ENCODE data around the gene DDI1.
"Not testable (repeated sequence)": the region's sequence is repeated elsewhere in the genome, so short reads cannot be mapped to it uniquely, and the experiment has no call there.

The DDI1 gene

DNA sequence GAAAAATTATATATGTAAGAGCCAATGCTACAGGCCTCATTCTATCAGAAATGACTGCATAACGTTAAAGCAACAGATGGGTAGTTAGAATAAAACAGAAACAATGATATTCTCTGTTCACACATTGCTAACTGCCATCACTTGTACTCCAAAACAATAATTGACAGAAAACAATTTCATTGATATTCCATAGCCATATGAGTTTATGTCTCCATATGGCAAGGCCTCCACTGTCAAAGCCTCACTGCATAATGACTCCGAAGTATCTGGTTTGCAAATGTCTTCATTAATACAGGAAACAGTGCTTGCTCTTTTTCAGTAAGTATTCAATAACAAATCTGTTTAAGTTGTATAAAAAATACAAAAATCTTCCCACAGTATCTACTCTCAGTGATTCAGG lies 9.9 kb downstream of the DDI1 start:
- WGBS (ENCODE audit: extremely low coverage, insufficient coverage, insufficient read length) = no CpG with 5 or more reads among the region's 2 CpGs
- Histone ChIP-seq H3K14ac (ENCODE audit: low read length) (no peak overlapping the region), H3K79me2 (ENCODE audit: control insufficient read depth, insufficient read depth, low read length, poor library complexity) (no peaks in the 10 kb centered on the region), H3K4me3 (ENCODE audit: low read depth, low read length) (no peak overlapping the region), H2BK5ac (ENCODE audit: low read depth, low read length, poor library complexity) (no peak overlapping the region), H4K8ac (ENCODE audit: low read depth, low read length) (no peak overlapping the region), H3K79me1 (ENCODE audit: low read length) (no peaks in the 10 kb centered on the region), H3K4me2 (ENCODE audit: low read length) (no peak overlapping the region), H4K91ac (ENCODE audit: low read depth, low read length) (no peak overlapping the region), H4K12ac (ENCODE audit: low read depth, low read length) (no peak overlapping the region), H3K27ac (ENCODE audit: low read depth, low read length) (no peak overlapping the region), H3K36me3 (ENCODE audit: control insufficient read depth in 1 of 2, insufficient read depth in 2 of 2, low read length in 2 of 2) (no peaks in the 10 kb centered on the region), H3K27me3 (ENCODE audit: insufficient read depth, low read length) (no peaks in the 10 kb centered on the region), H3K9ac (ENCODE audit: low read length) (no peak overlapping the region), H3K9me3 (ENCODE audit: insufficient read depth, low read depth, low read length) (peaks cover 1% of the 10 kb centered on the region), H2AK5ac (ENCODE audit: low read length) (no peak overlapping the region), H2AFZ (ENCODE audit: insufficient read depth, low read length, poor library complexity) (no peak overlapping the region), H2BK12ac (ENCODE audit: low read length) (no peak overlapping the region), H3K4ac (ENCODE audit: low read depth, low read length) (no peak overlapping the region), H3K23ac (ENCODE audit: low read length) (no peak overlapping the region), H2BK120ac (ENCODE audit: insufficient read depth, low read length, poor library complexity) (no peak overlapping the region), H3K18ac (ENCODE audit: low read length) (no peak overlapping the region), H3K4me1 (ENCODE audit: control insufficient read depth in 1 of 2, insufficient read depth in 2 of 2, low read length in 2 of 2) (no peaks in the 10 kb centered on the region)
- DNase-seq = no peak

GRCh38 chr11:104046858-104047257 lies 10.4 kb downstream of the DDI1 start:
- not testable (repeated sequence) for H2BK12ac ChIP-seq (ENCODE audit: low read length); H2BK120ac ChIP-seq (ENCODE audit: insufficient read depth, low read length, poor library complexity); H2AFZ ChIP-seq (ENCODE audit: insufficient read depth, low read length, poor library complexity); H3K18ac ChIP-seq (ENCODE audit: low read length); H3K9me3 ChIP-seq (ENCODE audit: insufficient read depth, low read depth, low read length); DNase-seq; H3K4me3 ChIP-seq (ENCODE audit: low read depth, low read length); H4K12ac ChIP-seq (ENCODE audit: low read depth, low read length); H3K79me1 ChIP-seq (ENCODE audit: low read length); H3K4me1 ChIP-seq (ENCODE audit: control insufficient read depth in 1 of 2, insufficient read depth in 2 of 2, low read length in 2 of 2); H3K79me2 ChIP-seq (ENCODE audit: control insufficient read depth, insufficient read depth, low read length, poor library complexity); H4K91ac ChIP-seq (ENCODE audit: low read depth, low read length); H2BK5ac ChIP-seq (ENCODE audit: low read depth, low read length, poor library complexity); H4K8ac ChIP-seq (ENCODE audit: low read depth, low read length); H3K14ac ChIP-seq (ENCODE audit: low read length); H3K36me3 ChIP-seq (ENCODE audit: control insufficient read depth in 1 of 2, insufficient read depth in 2 of 2, low read length in 2 of 2); H2AK5ac ChIP-seq (ENCODE audit: low read length); H3K23ac ChIP-seq (ENCODE audit: low read length); H3K9ac ChIP-seq (ENCODE audit: low read length); H3K4me2 ChIP-seq (ENCODE audit: low read length); H3K27me3 ChIP-seq (ENCODE audit: insufficient read depth, low read length); H3K27ac ChIP-seq (ENCODE audit: low read depth, low read length); H3K4ac ChIP-seq (ENCODE audit: low read depth, low read length)
- WGBS (ENCODE audit: extremely low coverage, insufficient coverage, insufficient read length) = no CpG with 5 or more reads among the region's 3 CpGs

DNA sequence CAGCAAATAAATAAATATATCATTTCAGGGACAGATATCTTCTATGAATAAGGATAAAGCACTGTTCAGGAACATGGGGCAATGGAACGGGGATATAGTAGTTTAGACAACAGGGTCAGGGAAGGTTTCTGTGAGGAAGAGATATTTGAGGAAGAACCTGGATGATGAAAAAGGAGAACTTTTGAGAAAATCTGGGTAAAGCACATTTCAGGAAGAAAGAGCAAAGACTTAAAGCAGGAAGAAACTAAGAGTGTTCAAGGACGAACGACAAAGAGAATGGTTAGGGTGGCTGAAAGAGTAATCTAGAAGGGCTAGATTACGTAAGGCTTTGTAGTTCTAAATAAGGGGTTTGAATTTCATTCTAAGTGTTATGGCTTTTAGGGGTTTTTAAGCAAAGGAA lies 12.7 kb downstream of the DDI1 start:
- WGBS (ENCODE audit: extremely low coverage, insufficient coverage, insufficient read length) = no CpG with 5 or more reads among the region's 4 CpGs
- Histone ChIP-seq H3K27ac (ENCODE audit: low read depth, low read length) (no peak overlapping the region), H3K4me3 (ENCODE audit: low read depth, low read length) (no peak overlapping the region), H2BK5ac (ENCODE audit: low read depth, low read length, poor library complexity) (no peak overlapping the region), H3K4ac (ENCODE audit: low read depth, low read length) (no peak overlapping the region), H3K23ac (ENCODE audit: low read length) (no peak overlapping the region), H2AFZ (ENCODE audit: insufficient read depth, low read length, poor library complexity) (no peak overlapping the region), H3K18ac (ENCODE audit: low read length) (no peak overlapping the region), H4K91ac (ENCODE audit: low read depth, low read length) (no peak overlapping the region), H4K12ac (ENCODE audit: low read depth, low read length) (no peak overlapping the region), H3K4me2 (ENCODE audit: low read length) (no peak overlapping the region), H3K79me1 (ENCODE audit: low read length) (no peaks in the 10 kb centered on the region), H3K14ac (ENCODE audit: low read length) (no peak overlapping the region), H4K8ac (ENCODE audit: low read depth, low read length) (no peak overlapping the region), H2AK5ac (ENCODE audit: low read length) (no peak overlapping the region), H3K9ac (ENCODE audit: low read length) (no peak overlapping the region), H3K27me3 (ENCODE audit: insufficient read depth, low read length) (no peaks in the 10 kb centered on the region), H3K79me2 (ENCODE audit: control insufficient read depth, insufficient read depth, low read length, poor library complexity) (no peaks in the 10 kb centered on the region), H3K36me3 (ENCODE audit: control insufficient read depth in 1 of 2, insufficient read depth in 2 of 2, low read length in 2 of 2) (no peaks in the 10 kb centered on the region), H2BK120ac (ENCODE audit: insufficient read depth, low read length, poor library complexity) (no peak overlapping the region), H2BK12ac (ENCODE audit: low read length) (no peak overlapping the region), H3K4me1 (ENCODE audit: control insufficient read depth in 1 of 2, insufficient read depth in 2 of 2, low read length in 2 of 2) (no peaks in the 10 kb centered on the region), H3K9me3 (ENCODE audit: insufficient read depth, low read depth, low read length) (peaks cover 1% of the 10 kb centered on the region)
- no peak for DNase-seq

DNA sequence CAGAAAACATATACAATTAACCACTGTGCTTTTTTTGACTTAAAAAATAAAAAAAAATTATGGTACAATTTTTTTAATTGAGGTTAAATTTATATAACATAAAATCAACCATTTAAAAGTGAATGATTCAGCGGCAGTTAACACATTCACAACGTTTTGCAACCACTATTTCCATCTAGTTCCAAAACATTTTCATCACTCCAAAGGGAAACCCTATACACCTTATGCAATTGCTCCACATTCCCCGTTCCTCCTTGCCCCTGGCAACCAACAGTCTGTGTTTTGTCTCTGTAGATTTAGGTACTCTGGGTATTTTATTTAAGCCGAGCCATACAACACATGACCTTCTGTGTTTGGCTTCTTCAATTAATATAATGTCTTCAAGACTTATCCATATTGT lies 15.3 kb downstream of the DDI1 start:
- Histone ChIP-seq H4K91ac (ENCODE audit: low read depth, low read length) (no peak overlapping the region), H2AK5ac (ENCODE audit: low read length) (no peak overlapping the region), H2BK120ac (ENCODE audit: insufficient read depth, low read length, poor library complexity) (no peak overlapping the region), H3K27me3 (ENCODE audit: insufficient read depth, low read length) (no peaks in the 10 kb centered on the region), H3K27ac (ENCODE audit: low read depth, low read length) (no peak overlapping the region), H4K8ac (ENCODE audit: low read depth, low read length) (no peak overlapping the region), H3K14ac (ENCODE audit: low read length) (no peak overlapping the region), H2AFZ (ENCODE audit: insufficient read depth, low read length, poor library complexity) (no peak overlapping the region), H3K79me2 (ENCODE audit: control insufficient read depth, insufficient read depth, low read length, poor library complexity) (no peaks in the 10 kb centered on the region), H3K18ac (ENCODE audit: low read length) (no peak overlapping the region), H3K9ac (ENCODE audit: low read length) (no peak overlapping the region), H3K79me1 (ENCODE audit: low read length) (no peaks in the 10 kb centered on the region), H3K4me3 (ENCODE audit: low read depth, low read length) (no peak overlapping the region), H3K4ac (ENCODE audit: low read depth, low read length) (no peak overlapping the region), H3K23ac (ENCODE audit: low read length) (no peak overlapping the region), H3K4me1 (ENCODE audit: control insufficient read depth in 1 of 2, insufficient read depth in 2 of 2, low read length in 2 of 2) (no peaks in the 10 kb centered on the region), H2BK5ac (ENCODE audit: low read depth, low read length, poor library complexity) (no peak overlapping the region), H2BK12ac (ENCODE audit: low read length) (no peak overlapping the region), H4K12ac (ENCODE audit: low read depth, low read length) (no peak overlapping the region), H3K36me3 (ENCODE audit: control insufficient read depth in 1 of 2, insufficient read depth in 2 of 2, low read length in 2 of 2) (no peaks in the 10 kb centered on the region), H3K4me2 (ENCODE audit: low read length) (no peak overlapping the region), H3K9me3 (ENCODE audit: insufficient read depth, low read depth, low read length) (peaks cover 1% of the 10 kb centered on the region)
- no CpG with 5 or more reads among the region's 4 CpGs for WGBS (ENCODE audit: extremely low coverage, insufficient coverage, insufficient read length)
- no peak for DNase-seq
